Activated T-helper 2 cell treated with anti-CD3 and anti-CD28 coated beads, Interferon-gamma antibody, Interleukin-2, Interleukin-4, amounts not matched to agents 10 μg/mL and 5 μg/mL and 100 μg/mL, durations not matched to agents 14 hours and 24 hours and 36 hours (primary cell): ENCODE results near the gene HOXB3. TPM values are rescaled to one million over a fixed set of nuclear protein-coding genes. Genes with fewer than 3 reads are reported as not detected.
A peak's percentile ranks its signal among the peaks of the same experiment; 100 is the strongest.

Source experiments
- DNase-seq: peaks from one replicate; pipeline ENCODE4 v3.0.0; 2021; ENCODE audit warnings: low spot score
- H3K27ac Mint-ChIP-seq: one replicate; pipeline ENCODE4 v1.8.0; 2021; ENCODE audit warnings: mixed read lengths
- H3K27me3 Mint-ChIP-seq: one replicate; pipeline ENCODE4 v1.8.0; 2021; ENCODE audit warnings: low read depth, mixed read lengths
- H3K36me3 Mint-ChIP-seq: one replicate; pipeline ENCODE4 v1.8.0; 2021; ENCODE audit warnings: low read depth, mixed read lengths
- H3K4me1 Mint-ChIP-seq: one replicate; pipeline ENCODE4 v1.8.0; 2021; ENCODE audit warnings: low read depth, mixed read lengths
- H3K4me3 Mint-ChIP-seq: one replicate; pipeline ENCODE4 v1.8.0; 2021; ENCODE audit warnings: low read depth, mild to moderate bottlenecking, moderate library complexity, mixed read lengths
- H3K9me3 Mint-ChIP-seq: one replicate; pipeline ENCODE4 v1.8.0; 2021; ENCODE audit warnings: mixed read lengths
- intact Hi-C: fragments of 100-400 bp; cut with micrococcal nuclease; formaldehyde crosslinking; loops from one replicate; pipeline ENCODE4 v1.15.1; 2023
- total RNA-seq: library from RNA; stranded (reverse); gene quantifications from 2 replicates; pipeline ENCODE4 v1.2.3, GENCODE V29; 2022

Gene HOXB3
- total RNA-seq, 1 donor from 2014 or later = 3.8 TPM

- Mint-ChIP-seq H3K27ac (peak overlapping the region; percentile 43), H3K4me1 (peaks cover 43% of the 10 kb centered on the region)
- no peak for DNase-seq
Measured at GRCh38 chr17:48545539-48545938, 44.5 kb downstream of the HOXB3 start.

GRCh38 chr17:48545022-48545375 lies 45.0 kb downstream of the HOXB3 start, which contains the start of gene HOXB2:
HOXB2 (minus strand) TSS chr17:48545109; CDS start chr17:48544911, 198 bp downstream.
- Mint-ChIP-seq H3K27me3 (peaks cover 1% of the 10 kb centered on the region), H3K9me3 (no peaks in the 10 kb centered on the region), H3K4me1 (peaks cover 43% of the 10 kb centered on the region), H3K36me3 (peaks cover 17% of the 10 kb centered on the region), H3K4me3 (peak within 1 kb of the TSS; percentile 94), H3K27ac (peak within 1 kb of the TSS; percentile 94)
- no peak for DNase-seq
- intact Hi-C loops = no loop called here

More at GRCh38 chr17:48545539-48545938, 44.5 kb downstream of the HOXB3 start:
- intact Hi-C loops = no loop called here
- no peaks in the 10 kb centered on the region for H3K9me3 Mint-ChIP-seq
- peak overlapping the region; percentile 94 for H3K4me3 Mint-ChIP-seq
- H3K36me3 Mint-ChIP-seq = peaks cover 19% of the 10 kb centered on the region
- peaks cover 1% of the 10 kb centered on the region for H3K27me3 Mint-ChIP-seq

GRCh38 chr17:48544349-48545021 lies 45.6 kb downstream of the HOXB3 start:
- Mint-ChIP-seq H3K27ac (peak overlapping the region; percentile 94), H3K27me3 (peaks cover 1% of the 10 kb centered on the region), H3K36me3 (peaks cover 14% of the 10 kb centered on the region), H3K4me1 (peaks cover 43% of the 10 kb centered on the region), H3K9me3 (no peaks in the 10 kb centered on the region), H3K4me3 (peak overlapping the region; percentile 94)
- intact Hi-C loops = loop anchor here (5.0 kb wide), 1 partner anchor 517 kb away; no protein-coding TSS in a partner anchor
- DNase-seq = peak; percentile 29

GRCh38 chr17:48543854-48544348 lies 46.1 kb downstream of the HOXB3 start:
- Mint-ChIP-seq H3K4me3 (peak overlapping the region; percentile 94), H3K27me3 (peaks cover 1% of the 10 kb centered on the region), H3K27ac (peak overlapping the region; percentile 94), H3K9me3 (no peaks in the 10 kb centered on the region), H3K36me3 (peaks cover 14% of the 10 kb centered on the region), H3K4me1 (peaks cover 40% of the 10 kb centered on the region)
- intact Hi-C loops = loop anchor here (2.0 to 5.0 kb wide), 2 partner anchors 51 to 517 kb away; no protein-coding TSS in a partner anchor
- peak; percentile 40 for DNase-seq

GRCh38 chr17:48543107-48543853 lies 46.8 kb downstream of the HOXB3 start:
- intact Hi-C loops = loop anchor here (2.0 to 5.0 kb wide), 2 partner anchors 50 to 516 kb away; no protein-coding TSS in a partner anchor
- no peaks in the 10 kb centered on the region for H3K9me3 Mint-ChIP-seq
- H3K27ac Mint-ChIP-seq = peak overlapping the region; percentile 94
- peak; percentile 63 for DNase-seq
- peaks cover 1% of the 10 kb centered on the region for H3K27me3 Mint-ChIP-seq
- peak overlapping the region; percentile 94 for H3K4me3 Mint-ChIP-seq
- H3K4me1 Mint-ChIP-seq = peaks cover 36% of the 10 kb centered on the region
- H3K36me3 Mint-ChIP-seq = peaks cover 14% of the 10 kb centered on the region

- no peak for DNase-seq
- Mint-ChIP-seq H3K9me3 (no peaks in the 10 kb centered on the region), H3K4me3 (peak overlapping the region; percentile 94), H3K27ac (peak overlapping the region; percentile 85), H3K36me3 (peaks cover 14% of the 10 kb centered on the region), H3K4me1 (peaks cover 32% of the 10 kb centered on the region), H3K27me3 (peaks cover 1% of the 10 kb centered on the region)
- intact Hi-C loops = loop anchor here (2.0 to 5.0 kb wide), 2 partner anchors 50 to 515 kb away; no protein-coding TSS in a partner anchor
Measured at GRCh38 chr17:48542698-48543106, 47.3 kb downstream of the HOXB3 start.

GRCh38 chr17:48542114-48542656 lies 47.9 kb downstream of the HOXB3 start:
- Mint-ChIP-seq H3K4me3 (peak overlapping the region; percentile 94), H3K4me1 (peaks cover 28% of the 10 kb centered on the region), H3K9me3 (no peaks in the 10 kb centered on the region), H3K27me3 (peaks cover 4% of the 10 kb centered on the region), H3K36me3 (peaks cover 14% of the 10 kb centered on the region), H3K27ac (peak overlapping the region; percentile 95)
- intact Hi-C loops = loop anchor here (2.0 to 5.0 kb wide), 2 partner anchors 49 to 515 kb away; no protein-coding TSS in a partner anchor
- DNase-seq = peak; percentile 18

- H3K27me3 Mint-ChIP-seq = peaks cover 5% of the 10 kb centered on the region
- peaks cover 14% of the 10 kb centered on the region for H3K36me3 Mint-ChIP-seq
- H3K4me3 Mint-ChIP-seq = peak overlapping the region; percentile 94
- DNase-seq = peak; percentile 30
- peak overlapping the region; percentile 95 for H3K27ac Mint-ChIP-seq
- peaks cover 22% of the 10 kb centered on the region for H3K4me1 Mint-ChIP-seq
- no peaks in the 10 kb centered on the region for H3K9me3 Mint-ChIP-seq
- intact Hi-C loops = loop anchor here (2.0 to 5.0 kb wide), 2 partner anchors 49 to 514 kb away; no protein-coding TSS in a partner anchor
Measured at GRCh38 chr17:48541577-48542113, 48.4 kb downstream of the HOXB3 start.

- peaks cover 5% of the 10 kb centered on the region for H3K27me3 Mint-ChIP-seq
- intact Hi-C loops = loop anchor here (5.0 kb wide), 1 partner anchor 514 kb away; no protein-coding TSS in a partner anchor
- H3K4me1 Mint-ChIP-seq = peaks cover 17% of the 10 kb centered on the region
- no peak for DNase-seq
- peak overlapping the region; percentile 94 for H3K4me3 Mint-ChIP-seq
- H3K9me3 Mint-ChIP-seq = no peaks in the 10 kb centered on the region
- H3K27ac Mint-ChIP-seq = peak overlapping the region; percentile 95
- H3K36me3 Mint-ChIP-seq = peaks cover 14% of the 10 kb centered on the region
Measured at GRCh38 chr17:48541036-48541576, 48.9 kb downstream of the HOXB3 start.

- Mint-ChIP-seq H3K4me1 (peaks cover 8% of the 10 kb centered on the region), H3K4me3 (peak overlapping the region; percentile 41)
- intact Hi-C loops = loop anchor here (5.0 kb wide), 1 partner anchor 513 kb away; no protein-coding TSS in a partner anchor
Measured at GRCh38 chr17:48540213-48540612, 49.8 kb downstream of the HOXB3 start.

GRCh38 chr17:48539177-48539576 lies 50.9 kb downstream of the HOXB3 start:
- Mint-ChIP-seq H3K27ac (no peak overlapping the region), H3K4me1 (peaks cover 7% of the 10 kb centered on the region), H3K36me3 (peaks cover 14% of the 10 kb centered on the region), H3K4me3 (no peak overlapping the region), H3K27me3 (peaks cover 5% of the 10 kb centered on the region), H3K9me3 (no peaks in the 10 kb centered on the region)
- intact Hi-C loops = no loop called here
- DNase-seq = no peak

More at GRCh38 chr17:48540213-48540612, 49.8 kb downstream of the HOXB3 start:
- Mint-ChIP-seq H3K27me3 (peaks cover 5% of the 10 kb centered on the region), H3K9me3 (no peaks in the 10 kb centered on the region), H3K36me3 (peaks cover 14% of the 10 kb centered on the region), H3K27ac (peak overlapping the region; percentile 34)
- no peak for DNase-seq

- DNase-seq = no peak
- H3K36me3 Mint-ChIP-seq = peaks cover 9% of the 10 kb centered on the region
- H3K27me3 Mint-ChIP-seq = peaks cover 9% of the 10 kb centered on the region
- no peak overlapping the region for H3K27ac Mint-ChIP-seq
- no peaks in the 10 kb centered on the region for H3K9me3 Mint-ChIP-seq
- intact Hi-C loops = no loop called here
- peaks cover 5% of the 10 kb centered on the region for H3K4me1 Mint-ChIP-seq
- H3K4me3 Mint-ChIP-seq = no peak overlapping the region
Measured at GRCh38 chr17:48537316-48537715, 52.7 kb downstream of the HOXB3 start.
